GM21390 (cell line): Measurements from ENCODE around the gene SEZ6L.

ENCODE experiments used
- ATAC-seq: cut with Tn5 transposase; IDR thresholded peaks from one replicate; pipeline ENCODE4 v1.9.1; 2021; ENCODE audit not compliant: unreplicated experiment

SEZ6L gene

GRCh38 chr22:26169315-26170111, at the start of gene SEZ6L:
Gene SEZ6L, plus strand, starts transcription at chr22:26169462. Its CDS starts 208 bp downstream, at chr22:26169670.
- ATAC-seq = no peak

GRCh38 chr22:26122920-26123468, 46.3 kb upstream of the SEZ6L start:
- ATAC-seq = no peak

- ATAC-seq = no peak
Observed at GRCh38 chr22:26124991-26125725, 44.1 kb upstream of the SEZ6L start.

GRCh38 chr22:26127126-26127525, 42.1 kb upstream of the SEZ6L start:
- no peak for ATAC-seq

- no peak for ATAC-seq
Observed at GRCh38 chr22:26127556-26127955, 41.7 kb upstream of the SEZ6L start.

GRCh38 chr22:26131589-26132154, 37.6 kb upstream of the SEZ6L start:
- no peak for ATAC-seq

GRCh38 chr22:26134654-26135330, 34.5 kb upstream of the SEZ6L start:
- no peak for ATAC-seq

- ATAC-seq = no peak
Observed at GRCh38 chr22:26135806-26136205, 33.5 kb upstream of the SEZ6L start.

- no peak for ATAC-seq
Observed at GRCh38 chr22:26139310-26139709, 30.0 kb upstream of the SEZ6L start.

GRCh38 chr22:26141831-26142230, 27.4 kb upstream of the SEZ6L start:
- ATAC-seq = no peak

GRCh38 chr22:26143806-26144325, 25.4 kb upstream of the SEZ6L start:
- no peak for ATAC-seq

GRCh38 chr22:26159886-26160285, 9.4 kb upstream of the SEZ6L start:
- ATAC-seq = no peak

GRCh38 chr22:26161746-26162145, 7.5 kb upstream of the SEZ6L start:
- ATAC-seq = no peak

GRCh38 chr22:26162926-26163325, 6.3 kb upstream of the SEZ6L start:
- ATAC-seq = no peak

GRCh38 chr22:26164174-26164573, 5.1 kb upstream of the SEZ6L start:
- no peak for ATAC-seq

- no peak for ATAC-seq
Observed at GRCh38 chr22:26168330-26168851, 871 bp upstream of the SEZ6L start.

- no peak for ATAC-seq
Observed at GRCh38 chr22:26168939-26169314, 335 bp upstream of the SEZ6L start.

GRCh38 chr22:26170112-26170492, 840 bp downstream of the SEZ6L start:
- no peak for ATAC-seq

- no peak for ATAC-seq
Observed at GRCh38 chr22:26170795-26171580, 1.7 kb downstream of the SEZ6L start.

GRCh38 chr22:26172389-26172990, 3.2 kb downstream of the SEZ6L start:
- ATAC-seq = no peak
